GM23338 (cell line): Measurements from ENCODE around the gene XPO6. TPM values are rescaled to one million over a fixed set of nuclear protein-coding genes. Genes with fewer than 3 reads are reported as not detected.

ENCODE experiments used
- ATAC-seq: fragments of 200-7000 bp; cut with Tn5 transposase; 3 replicates; pipeline ENCODE4 v1.9.1; 2020
- DNase-seq: peaks from one replicate; pipeline ENCODE4 v3.0.0-alpha.2; 2015; ENCODE audit warnings: low spot score
- H2AFZ ChIP-seq: fragments of 200-600 bp; sonication (generic); 2 replicates; pipeline ENCODE4 v1.8.0; 2016; ENCODE audit warnings: antibody characterized with exemption, mild to moderate bottlenecking, moderate library complexity
- H3F3A ChIP-seq: fragments of 200-600 bp; sonication (generic); replicated peaks from 2 replicates; pipeline ENCODE4 v1.8.0; 2017; ENCODE audit warnings: antibody characterized with exemption, mixed run types, low read depth
- H3K27ac ChIP-seq: fragments of 200-600 bp; sonication (generic); 2 replicates; pipeline ENCODE4 v1.6.1; 2016; ENCODE audit warnings: low read depth
- H3K27me3 ChIP-seq: fragments of 200-600 bp; sonication (generic); 2 replicates; pipeline ENCODE4 v1.8.0; 2016; ENCODE audit warnings: mild to moderate bottlenecking, mixed run types, moderate library complexity; ENCODE audit not compliant: insufficient read depth
- H3K36me3 ChIP-seq: fragments of 200-600 bp; sonication (generic); 2 replicates; pipeline ENCODE4 v1.8.0; 2016; ENCODE audit warnings: mild to moderate bottlenecking; ENCODE audit not compliant: insufficient read depth
- H3K4me1 ChIP-seq: fragments of 200-600 bp; sonication (generic); 2 replicates; pipeline ENCODE4 v1.8.0; 2016; ENCODE audit warnings: mild to moderate bottlenecking, moderate library complexity; ENCODE audit not compliant: insufficient read depth
- H3K4me2 ChIP-seq: fragments of 200-600 bp; sonication (generic); 2 replicates; pipeline ENCODE4 v1.7.1; 2017; ENCODE audit warnings: mixed run types
- H3K4me3 ChIP-seq: fragments of 200-600 bp; sonication (generic); 2 replicates; pipeline ENCODE4 v1.6.1; 2016; ENCODE audit warnings: mixed run types
- H3K79me2 ChIP-seq: fragments of 200-600 bp; sonication (generic); replicated peaks from 2 replicates; pipeline ENCODE4 v1.8.0; 2017; ENCODE audit warnings: mild to moderate bottlenecking; ENCODE audit not compliant: insufficient read depth
- H3K9me2 ChIP-seq: fragments of 200-600 bp; sonication (generic); 2 replicates; pipeline ENCODE4 v1.8.0; 2017; ENCODE audit not compliant: insufficient read depth
- H4K20me1 ChIP-seq: fragments of 200-600 bp; sonication (generic); replicated peaks from 2 replicates; pipeline ENCODE4 v1.8.0; 2017; ENCODE audit warnings: mild to moderate bottlenecking; ENCODE audit not compliant: insufficient read depth
- H3K27ac Mint-ChIP-seq: 2 replicates; pipeline ENCODE4 v1.8.0; 2020; ENCODE audit warnings: inconsistent platforms, mild to moderate bottlenecking, moderate library complexity, mixed read lengths
- H3K27me3 Mint-ChIP-seq: 3 replicates; pipeline ENCODE4 v1.8.0; 2022; ENCODE audit warnings: low read depth, mild to moderate bottlenecking, moderate library complexity, mixed read lengths, inconsistent platforms; ENCODE audit not compliant: insufficient read depth, poor library complexity
- H3K36me3 Mint-ChIP-seq: 3 replicates; pipeline ENCODE4 v1.8.0; 2021; ENCODE audit warnings: low read depth, mild to moderate bottlenecking, inconsistent platforms, moderate library complexity, mixed read lengths
- H3K4me1 Mint-ChIP-seq: 3 replicates; pipeline ENCODE4 v1.8.0; 2020; ENCODE audit warnings: mild to moderate bottlenecking, inconsistent platforms, mixed read lengths
- H3K4me3 Mint-ChIP-seq: 3 replicates; pipeline ENCODE4 v1.8.0; 2021; ENCODE audit warnings: moderate library complexity, mild to moderate bottlenecking, inconsistent platforms, mixed read lengths
- H3K9me3 Mint-ChIP-seq: 3 replicates; pipeline ENCODE4 v1.8.0; 2020; ENCODE audit warnings: moderate library complexity, mild to moderate bottlenecking, inconsistent platforms, mixed read lengths
- CREB1 ChIP-seq: fragments of 250-450 bp; sonication (Bioruptor Pico); IDR thresholded peaks from 2 replicates; pipeline ENCODE4 v1.5.0; 2020; ENCODE audit warnings: low read depth, mild to moderate bottlenecking, moderate library complexity
- CTCF ChIP-seq, 2 experiments: fragments of 200-600 bp in 1 of 2; sonication (generic) in 1 of 2; conservative IDR thresholded peaks; 2 replicates each; pipeline versions ENCODE4 v1.5.1 to v1.6.1; 2016 to 2017; ENCODE audit warnings: antibody characterized with exemption in 2 of 2, low read depth in 2 of 2, mild to moderate bottlenecking in 2 of 2, moderate library complexity in 1 of 2
- EZH2 ChIP-seq: fragments of 200-600 bp; sonication (generic); IDR thresholded peaks from one replicate; pipeline ENCODE4 v1.8.0; 2017; ENCODE audit warnings: antibody characterized with exemption, mild to moderate bottlenecking, low read depth; ENCODE audit not compliant: unreplicated experiment
- EZH2phosphoT487 ChIP-seq: fragments of 200-600 bp; sonication (generic); IDR thresholded peaks from one replicate; pipeline ENCODE4 v1.8.1; 2018; ENCODE audit warnings: antibody characterized with exemption; ENCODE audit not compliant: unreplicated experiment
- JUNB ChIP-seq: IDR thresholded peaks from one replicate; pipeline ENCODE4 v1.6.1; 2016; ENCODE audit warnings: antibody characterized with exemption; ENCODE audit not compliant: unreplicated experiment
- NANOG ChIP-seq: IDR thresholded peaks from 2 replicates; pipeline ENCODE4 v1.6.1; 2016; ENCODE audit warnings: antibody characterized with exemption, borderline replicate concordance
- POLR2AphosphoS5 ChIP-seq: IDR thresholded peaks from 2 replicates; pipeline ENCODE4 v1.6.1; 2016; ENCODE audit warnings: antibody characterized with exemption, low read depth
- REST ChIP-seq: IDR thresholded peaks from one replicate; pipeline ENCODE4 v1.6.1; 2018; ENCODE audit warnings: antibody characterized with exemption; ENCODE audit not compliant: unreplicated experiment
- STAT1 ChIP-seq: IDR thresholded peaks from one replicate; pipeline ENCODE4 v1.6.1; 2016; ENCODE audit warnings: antibody characterized with exemption; ENCODE audit not compliant: unreplicated experiment
- ZNF114 ChIP-seq: fragments of 250-450 bp; sonication (Bioruptor Pico); IDR thresholded peaks from 2 replicates; pipeline ENCODE4 v1.5.0; 2020; ENCODE audit warnings: mild to moderate bottlenecking, moderate library complexity
- ZNF331 ChIP-seq: fragments of 250-450 bp; sonication (Bioruptor Pico); IDR thresholded peaks from 2 replicates; pipeline ENCODE4 v1.5.0; 2020; ENCODE audit warnings: low read depth, mild to moderate bottlenecking, moderate library complexity
- polyA plus RNA-seq: library from polyadenylated mRNA; unstranded; fragments of >200 nt; fragmentation: Nextera tagmentation; extraction: Ambion mirVana; gene quantifications from 2 replicates; pipeline ENCODE4 v1.2.1, GENCODE V29; 2016
- total RNA-seq: library from RNA; depleted of rRNA; stranded (reverse); fragments of >200 nt; shearing (Covaris generic); gene quantifications from 2 replicates; pipeline ENCODE4 v1.2.3, GENCODE V29; 2014
- TF ChIP-seq, protein P1 (sequence below): IDR thresholded peaks from 2 replicates; pipeline ENCODE4 v1.6.1; 2016; ENCODE audit warnings: antibody characterized with exemption
- TF ChIP-seq, protein P2 (sequence below): fragments of 250-450 bp; sonication (Bioruptor Pico); IDR thresholded peaks from 2 replicates; pipeline ENCODE4 v1.5.0; 2020; ENCODE audit warnings: mild to moderate bottlenecking, moderate library complexity

The XPO6 gene
- total and polyA plus RNA-seq, 2 experiments from 2014 or later, result 83.9 to 178 TPM

DNA sequence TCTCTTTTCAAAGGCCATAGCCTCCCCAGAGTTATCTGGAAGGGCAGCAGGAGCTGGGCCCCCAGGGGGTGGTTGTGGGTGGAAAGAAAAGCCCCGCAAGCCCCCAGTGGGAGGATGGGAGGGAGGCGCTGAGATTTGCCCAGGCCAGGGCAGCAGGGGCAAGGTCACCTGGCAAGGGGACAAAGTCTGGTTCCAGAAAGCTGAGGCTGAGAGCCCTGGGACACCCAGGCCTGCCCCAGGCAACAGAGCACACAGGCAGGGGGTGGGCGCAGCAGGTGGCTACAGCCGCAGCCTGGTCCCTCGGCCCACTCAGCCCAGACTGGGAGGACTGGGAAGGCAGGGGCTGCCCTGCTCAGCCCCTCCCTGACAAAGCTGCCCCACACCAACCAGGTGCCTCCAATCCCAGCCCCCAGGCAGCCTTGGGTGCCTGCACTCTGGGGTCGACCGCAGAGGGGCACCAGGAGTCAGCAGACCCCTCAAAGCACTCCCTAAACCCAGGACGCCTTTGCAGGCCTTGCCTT, 124.6 kb downstream of the XPO6 start:
- peaks cover 8% of the 10 kb centered on the region; the same call in 1 of the 2 replicates for H3K4me1 ChIP-seq
- ATAC-seq (no peak), DNase-seq (no peak)
- H3K27ac Mint-ChIP-seq, result no peak overlapping the region
- peaks cover 10% of the 10 kb centered on the region; the same call in 2 of the 3 replicates for H3K4me1 Mint-ChIP-seq
- H3K36me3 ChIP-seq, result no peaks in the 10 kb centered on the region
- TF ChIP-seq POLR2AphosphoS5 (no peak), REST (no peak), EZH2 (no peak), JUNB (no peak), ZNF114 (CRISPR knock-in tag) (no peak), ZNF331 (CRISPR knock-in tag) (no peak), EZH2phosphoT487 (no peak), NANOG (no peak), CTCF (conservative IDR thresholded peaks at IDR 0.05; ENCODE audit: low read depth in 2 of 2) (no peak), STAT1 (no peak), CREB1 (no peak)
- TF ChIP-seq, protein P1, sequence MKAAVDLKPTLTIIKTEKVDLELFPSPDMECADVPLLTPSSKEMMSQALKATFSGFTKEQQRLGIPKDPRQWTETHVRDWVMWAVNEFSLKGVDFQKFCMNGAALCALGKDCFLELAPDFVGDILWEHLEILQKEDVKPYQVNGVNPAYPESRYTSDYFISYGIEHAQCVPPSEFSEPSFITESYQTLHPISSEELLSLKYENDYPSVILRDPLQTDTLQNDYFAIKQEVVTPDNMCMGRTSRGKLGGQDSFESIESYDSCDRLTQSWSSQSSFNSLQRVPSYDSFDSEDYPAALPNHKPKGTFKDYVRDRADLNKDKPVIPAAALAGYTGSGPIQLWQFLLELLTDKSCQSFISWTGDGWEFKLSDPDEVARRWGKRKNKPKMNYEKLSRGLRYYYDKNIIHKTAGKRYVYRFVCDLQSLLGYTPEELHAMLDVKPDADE, result no peak
- TF ChIP-seq, protein P2, sequence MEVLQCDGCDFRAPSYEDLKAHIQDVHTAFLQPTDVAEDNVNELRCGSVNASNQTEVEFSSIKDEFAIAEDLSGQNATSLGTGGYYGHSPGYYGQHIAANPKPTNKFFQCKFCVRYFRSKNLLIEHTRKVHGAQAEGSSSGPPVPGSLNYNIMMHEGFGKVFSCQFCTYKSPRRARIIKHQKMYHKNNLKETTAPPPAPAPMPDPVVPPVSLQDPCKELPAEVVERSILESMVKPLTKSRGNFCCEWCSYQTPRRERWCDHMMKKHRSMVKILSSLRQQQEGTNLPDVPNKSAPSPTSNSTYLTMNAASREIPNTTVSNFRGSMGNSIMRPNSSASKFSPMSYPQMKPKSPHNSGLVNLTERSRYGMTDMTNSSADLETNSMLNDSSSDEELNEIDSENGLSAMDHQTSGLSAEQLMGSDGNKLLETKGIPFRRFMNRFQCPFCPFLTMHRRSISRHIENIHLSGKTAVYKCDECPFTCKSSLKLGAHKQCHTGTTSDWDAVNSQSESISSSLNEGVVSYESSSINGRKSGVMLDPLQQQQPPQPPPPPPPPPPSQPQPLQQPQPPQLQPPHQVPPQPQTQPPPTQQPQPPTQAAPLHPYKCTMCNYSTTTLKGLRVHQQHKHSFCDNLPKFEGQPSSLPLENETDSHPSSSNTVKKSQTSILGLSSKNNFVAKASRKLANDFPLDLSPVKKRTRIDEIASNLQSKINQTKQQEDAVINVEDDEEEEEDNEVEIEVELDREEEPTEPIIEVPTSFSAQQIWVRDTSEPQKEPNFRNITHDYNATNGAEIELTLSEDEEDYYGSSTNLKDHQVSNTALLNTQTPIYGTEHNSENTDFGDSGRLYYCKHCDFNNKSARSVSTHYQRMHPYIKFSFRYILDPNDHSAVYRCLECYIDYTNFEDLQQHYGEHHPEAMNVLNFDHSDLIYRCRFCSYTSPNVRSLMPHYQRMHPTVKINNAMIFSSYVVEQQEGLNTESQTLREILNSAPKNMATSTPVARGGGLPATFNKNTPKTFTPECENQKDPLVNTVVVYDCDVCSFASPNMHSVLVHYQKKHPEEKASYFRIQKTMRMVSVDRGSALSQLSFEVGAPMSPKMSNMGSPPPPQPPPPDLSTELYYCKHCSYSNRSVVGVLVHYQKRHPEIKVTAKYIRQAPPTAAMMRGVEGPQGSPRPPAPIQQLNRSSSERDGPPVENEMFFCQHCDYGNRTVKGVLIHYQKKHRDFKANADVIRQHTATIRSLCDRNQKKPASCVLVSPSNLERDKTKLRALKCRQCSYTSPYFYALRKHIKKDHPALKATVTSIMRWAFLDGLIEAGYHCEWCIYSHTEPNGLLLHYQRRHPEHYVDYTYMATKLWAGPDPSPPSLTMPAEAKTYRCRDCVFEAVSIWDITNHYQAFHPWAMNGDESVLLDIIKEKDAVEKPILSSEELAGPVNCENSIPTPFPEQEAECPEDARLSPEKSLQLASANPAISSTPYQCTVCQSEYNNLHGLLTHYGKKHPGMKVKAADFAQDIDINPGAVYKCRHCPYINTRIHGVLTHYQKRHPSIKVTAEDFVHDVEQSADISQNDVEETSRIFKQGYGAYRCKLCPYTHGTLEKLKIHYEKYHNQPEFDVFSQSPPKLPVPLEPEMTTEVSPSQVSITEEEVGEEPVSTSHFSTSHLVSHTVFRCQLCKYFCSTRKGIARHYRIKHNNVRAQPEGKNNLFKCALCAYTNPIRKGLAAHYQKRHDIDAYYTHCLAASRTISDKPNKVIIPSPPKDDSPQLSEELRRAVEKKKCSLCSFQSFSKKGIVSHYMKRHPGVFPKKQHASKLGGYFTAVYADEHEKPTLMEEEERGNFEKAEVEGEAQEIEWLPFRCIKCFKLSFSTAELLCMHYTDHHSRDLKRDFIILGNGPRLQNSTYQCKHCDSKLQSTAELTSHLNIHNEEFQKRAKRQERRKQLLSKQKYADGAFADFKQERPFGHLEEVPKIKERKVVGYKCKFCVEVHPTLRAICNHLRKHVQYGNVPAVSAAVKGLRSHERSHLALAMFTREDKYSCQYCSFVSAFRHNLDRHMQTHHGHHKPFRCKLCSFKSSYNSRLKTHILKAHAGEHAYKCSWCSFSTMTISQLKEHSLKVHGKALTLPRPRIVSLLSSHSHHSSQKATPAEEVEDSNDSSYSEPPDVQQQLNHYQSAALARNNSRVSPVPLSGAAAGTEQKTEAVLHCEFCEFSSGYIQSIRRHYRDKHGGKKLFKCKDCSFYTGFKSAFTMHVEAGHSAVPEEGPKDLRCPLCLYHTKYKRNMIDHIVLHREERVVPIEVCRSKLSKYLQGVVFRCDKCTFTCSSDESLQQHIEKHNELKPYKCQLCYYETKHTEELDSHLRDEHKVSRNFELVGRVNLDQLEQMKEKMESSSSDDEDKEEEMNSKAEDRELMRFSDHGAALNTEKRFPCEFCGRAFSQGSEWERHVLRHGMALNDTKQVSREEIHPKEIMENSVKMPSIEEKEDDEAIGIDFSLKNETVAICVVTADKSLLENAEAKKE (CRISPR knock-in tag), result no peak
- no peak overlapping the region for H3K4me3 Mint-ChIP-seq
- no peak overlapping the region for H2AFZ ChIP-seq
- H3F3A ChIP-seq, result 0 out of 2 replicates have a peak, but pooled peaks cover 9% of the 10 kb centered on the region
- no peak overlapping the region for H3K4me3 ChIP-seq
- no peaks in the 10 kb centered on the region; the same call in 2 of the 3 replicates for H3K9me3 Mint-ChIP-seq
- no peaks in the 10 kb centered on the region for H3K27me3 ChIP-seq
- H4K20me1 ChIP-seq, result no peaks in the 10 kb centered on the region; the same call in 1 of the 2 replicates
- no peaks in the 10 kb centered on the region for H3K79me2 ChIP-seq
- no peaks in the 10 kb centered on the region for H3K36me3 Mint-ChIP-seq
- no peak overlapping the region; the same call in 1 of the 2 replicates for H3K27ac ChIP-seq
- peaks cover 11% of the 10 kb centered on the region for H3K27me3 Mint-ChIP-seq
- no peaks in the 10 kb centered on the region for H3K9me2 ChIP-seq
- H3K4me2 ChIP-seq, result no peak overlapping the region
